HepG2 (cell line): ENCODE results near the gene SMYD2. TPM values are rescaled to one million over a fixed set of nuclear protein-coding genes. Genes with fewer than 3 reads are reported as not detected.

Source experiments
- CREB1 ChIP-seq, 2 experiments: fragments of 450-650 bp in 1 of 2; IDR thresholded peaks; 2 replicates each; pipeline ENCODE4 v1.6.1; 2016 to 2017; ENCODE audit warnings: control low read depth in 1 of 2, mild to moderate bottlenecking in 1 of 2, missing compliant biosample characterization in 1 of 2, missing genetic modification characterization in 1 of 2
- ELF1 ChIP-seq: sonication (generic); formaldehyde crosslinking; IDR thresholded peaks from 2 replicates; pipeline ENCODE4 v1.4.0; 2020; ENCODE audit warnings: missing genetic modification reagents
- GTF2F1 ChIP-seq: fragments of 150-350 bp; IDR thresholded peaks from 2 replicates; pipeline ENCODE4 v1.6.1; 2014; ENCODE audit warnings: low read length
- HMG20A ChIP-seq: IDR thresholded peaks from 2 replicates; pipeline ENCODE4 v1.6.1; 2016; ENCODE audit warnings: borderline replicate concordance
- JUND ChIP-seq: sonication (generic); formaldehyde crosslinking; IDR thresholded peaks from 2 replicates; pipeline ENCODE4 v1.8.0; 2022; ENCODE audit warnings: mild to moderate bottlenecking, missing genetic modification reagents
- MBNL3 ChIP-seq: fragments of 250-450 bp; sonication (Bioruptor Pico); conservative IDR thresholded peaks from 2 replicates; pipeline ENCODE4 v1.8.0; 2022; ENCODE audit warnings: mild to moderate bottlenecking, inconsistent platforms
- MTERF4 ChIP-seq: sonication (generic); formaldehyde crosslinking; IDR thresholded peaks from 2 replicates; pipeline ENCODE4 v1.8.0; 2023; ENCODE audit warnings: mild to moderate bottlenecking, missing genetic modification reagents
- MXI1 ChIP-seq: IDR thresholded peaks from 3 replicates; pipeline ENCODE4 v1.6.1; 2012; ENCODE audit warnings: low read depth, low read length, inconsistent platforms, borderline replicate concordance
- NR2F6 ChIP-seq, 2 experiments: IDR thresholded peaks; 2 replicates each; pipeline ENCODE4 v1.6.1; 2016; ENCODE audit warnings: antibody characterized with exemption in 1 of 2, mild to moderate bottlenecking in 1 of 2
- PHF21A ChIP-seq: sonication (generic); formaldehyde crosslinking; IDR thresholded peaks from 2 replicates; pipeline ENCODE4 v1.5.0; 2020; ENCODE audit warnings: mild to moderate bottlenecking, missing genetic modification reagents
- REXO4 ChIP-seq: sonication (generic); formaldehyde crosslinking; IDR thresholded peaks from 2 replicates; pipeline ENCODE4 v1.8.0; 2022; ENCODE audit warnings: missing genetic modification reagents, mild to moderate bottlenecking, borderline replicate concordance
- SMARCC2 ChIP-seq: fragments of 450-650 bp; IDR thresholded peaks from 2 replicates; pipeline ENCODE4 v1.6.1; 2017; ENCODE audit warnings: antibody characterized with exemption, mild to moderate bottlenecking
- SMARCE1 ChIP-seq: fragments of 450-650 bp; IDR thresholded peaks from 2 replicates; pipeline ENCODE4 v1.6.1; 2017; ENCODE audit warnings: borderline replicate concordance
- SOX13 ChIP-seq, 3 experiments: fragments of 450-650 bp in 1 of 3; sonication (generic) in 1 of 3; formaldehyde crosslinking in 1 of 3; IDR thresholded peaks in 2 of 3; conservative IDR thresholded peaks in 1 of 3; 2 replicates each; pipeline versions ENCODE4 v1.5.0 to v1.6.1; 2016 to 2020; ENCODE audit warnings: antibody characterized with exemption in 1 of 3, mild to moderate bottlenecking in 1 of 3, missing compliant biosample characterization in 1 of 3, missing genetic modification reagents in 1 of 3, moderate library complexity in 1 of 3
- ZBTB38 ChIP-seq: sonication (generic); formaldehyde crosslinking; IDR thresholded peaks from 2 replicates; pipeline ENCODE4 v1.5.1; 2020; ENCODE audit warnings: mild to moderate bottlenecking, missing genetic modification reagents
- ZBTB43 ChIP-seq: sonication (generic); formaldehyde crosslinking; conservative IDR thresholded peaks from 2 replicates; pipeline ENCODE4 v1.4.0; 2020; ENCODE audit warnings: missing genetic modification reagents
- ZBTB44 ChIP-seq: sonication (generic); formaldehyde crosslinking; IDR thresholded peaks from 2 replicates; pipeline ENCODE4 v1.4.0; 2020; ENCODE audit warnings: missing genetic modification reagents
- ZBTB8A ChIP-seq: sonication (generic); formaldehyde crosslinking; IDR thresholded peaks from 2 replicates; pipeline ENCODE4 v1.4.0; 2020; ENCODE audit warnings: mild to moderate bottlenecking, low read depth, missing genetic modification reagents, borderline replicate concordance
- ZMYM2 ChIP-seq: sonication (generic); formaldehyde crosslinking; IDR thresholded peaks from 2 replicates; pipeline ENCODE4 v1.8.0; 2022; ENCODE audit warnings: mild to moderate bottlenecking, missing genetic modification reagents
- ZNF20 ChIP-seq: sonication (generic); formaldehyde crosslinking; IDR thresholded peaks from 2 replicates; pipeline ENCODE4 v1.4.0; 2020; ENCODE audit warnings: mild to moderate bottlenecking, moderate library complexity, missing genetic modification reagents
- ZNF230 ChIP-seq: sonication (generic); formaldehyde crosslinking; IDR thresholded peaks from 2 replicates; pipeline ENCODE4 v1.4.0; 2020; ENCODE audit warnings: mild to moderate bottlenecking, missing genetic modification reagents
- ZNF274 ChIP-seq: sonication (generic); formaldehyde crosslinking; IDR thresholded peaks from 2 replicates; pipeline ENCODE4 v1.5.1; 2020; ENCODE audit warnings: mild to moderate bottlenecking, missing genetic modification reagents
- ZNF337 ChIP-seq: sonication (generic); formaldehyde crosslinking; IDR thresholded peaks from 2 replicates; pipeline ENCODE4 v1.5.1; 2020; ENCODE audit warnings: missing genetic modification reagents, low read depth, mild to moderate bottlenecking, borderline replicate concordance
- ZNF546 ChIP-seq: sonication (generic); formaldehyde crosslinking; conservative IDR thresholded peaks from 2 replicates; pipeline ENCODE4 v1.8.1; 2023; ENCODE audit warnings: mild to moderate bottlenecking, missing genetic modification reagents
- polyA plus RNA-seq, 8 experiments: library from polyadenylated mRNA; depleted of rRNA in 3 of 8; stranded (reverse) in 7 of 8; unstranded in 1 of 8; fragments of >200 nt; fragmentation: Illumina TruSeq in 4 of 8; extraction: Trizol in 4 of 8; gene quantifications; 2 replicates each; pipeline versions ENCODE4 v1.2.1 to v1.2.3, GENCODE V29; 2011 to 2016; ENCODE audit warnings: low read depth in 4 of 8, missing spikeins in 1 of 8, mixed read lengths in 1 of 8; ENCODE audit not compliant: insufficient read depth in 1 of 8
- total RNA-seq, 5 experiments: library from RNA; depleted of rRNA; stranded (reverse); fragments of >200 nt; fragmentation: Illumina TruSeq; extraction: Trizol; gene quantifications; 2 replicates each; pipeline ENCODE4 v1.2.3, GENCODE V29; 2016; ENCODE audit warnings: low read depth in 1 of 5
- TF ChIP-seq, protein P1 (sequence below): sonication (generic); formaldehyde crosslinking; IDR thresholded peaks from 2 replicates; pipeline ENCODE4 v1.5.1; 2020; ENCODE audit warnings: mild to moderate bottlenecking, missing genetic modification reagents, borderline replicate concordance

Gene SMYD2
- total and polyA plus RNA-seq, 2 of the 13 experiments (the other 11 are each of a cell fraction or from before 2014, with no cell fraction given) = 72.7 to 139 TPM

DNA sequence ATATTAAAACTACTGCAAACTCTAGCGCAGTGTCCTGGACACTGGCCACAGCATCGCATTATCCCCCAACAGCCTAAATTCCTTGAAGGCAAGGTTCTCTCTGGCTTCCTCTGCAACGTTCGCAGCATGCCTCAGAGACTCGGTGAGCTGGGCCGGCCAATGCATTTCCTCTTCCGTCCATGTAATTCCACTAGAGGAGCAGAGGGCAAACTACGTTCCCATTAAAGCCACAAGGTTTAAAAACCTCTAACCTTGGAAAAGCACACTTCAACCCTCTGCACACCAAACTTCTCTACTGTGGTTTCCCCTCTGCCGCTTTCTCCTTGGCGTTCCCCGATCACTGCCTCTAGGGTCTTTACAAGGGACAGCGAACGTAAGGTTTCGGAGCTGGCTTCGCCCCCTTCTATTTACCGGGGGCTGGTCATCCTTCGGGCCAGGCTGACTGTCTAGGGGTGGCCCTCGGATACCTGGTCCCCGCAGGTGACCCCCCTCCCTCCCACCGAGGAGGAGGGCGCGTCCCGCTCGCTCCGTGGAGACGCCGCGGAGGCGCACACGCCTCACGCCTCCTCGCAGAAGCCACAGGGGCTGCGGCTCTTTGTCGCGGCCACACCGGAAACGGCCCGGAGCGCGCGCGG is 456 bp upstream of the SMYD2 start (continued):
- TF ChIP-seq SMARCE1 (no peak), NR2F6 (IDR thresholded peaks at IDR 0.05) (0 out of 2 replicates have a peak, but pooled peaks have one; percentile 25), NR2F6 (CRISPR knock-in tag; IDR thresholded peaks at IDR 0.05) (0 out of 2 replicates have a peak, but pooled peaks have one; percentile 13), MBNL3 (CRISPR knock-in tag) (no peak), REXO4 (no peak), JUND (CRISPR knock-in tag) (no peak), SMARCC2 (no peak), ZNF20 (CRISPR knock-in tag) (no peak), PHF21A (CRISPR knock-in tag) (peak; percentile 26), ZNF546 (CRISPR knock-in tag) (0 out of 2 replicates have a peak, but pooled peaks have one; percentile 23), CREB1 (IDR thresholded peaks at IDR 0.05) (no peak), CREB1 (CRISPR knock-in tag; IDR thresholded peaks at IDR 0.05) (no peak), ZBTB38 (no peak), ZNF274 (CRISPR knock-in tag) (peak; percentile 92), GTF2F1 (no peak), SOX13 (IDR thresholded peaks at IDR 0.05) (no peak), SOX13 (CRISPR knock-in tag; conservative IDR thresholded peaks at IDR 0.05 in 1 of 2, IDR thresholded peaks at IDR 0.05 in 1 of 2) (peak in 1 of 2 experiments; percentile 31; a peak in 2 of 4 replicates), ZMYM2 (CRISPR knock-in tag) (no peak), ZBTB44 (no peak), ELF1 (CRISPR knock-in tag) (0 out of 2 replicates have a peak, but pooled peaks have one; percentile 39), ZNF230 (CRISPR knock-in tag) (peak; percentile 74; the same call in 1 of the 2 replicates), ZBTB8A (no peak), MTERF4 (CRISPR knock-in tag) (no peak), HMG20A (CRISPR knock-in tag) (no peak), ZBTB43 (CRISPR knock-in tag) (0 out of 2 replicates have a peak, but pooled peaks have one; percentile 47), MXI1 (no peak), ZNF337 (CRISPR knock-in tag) (no peak)
- TF ChIP-seq, protein P1, sequence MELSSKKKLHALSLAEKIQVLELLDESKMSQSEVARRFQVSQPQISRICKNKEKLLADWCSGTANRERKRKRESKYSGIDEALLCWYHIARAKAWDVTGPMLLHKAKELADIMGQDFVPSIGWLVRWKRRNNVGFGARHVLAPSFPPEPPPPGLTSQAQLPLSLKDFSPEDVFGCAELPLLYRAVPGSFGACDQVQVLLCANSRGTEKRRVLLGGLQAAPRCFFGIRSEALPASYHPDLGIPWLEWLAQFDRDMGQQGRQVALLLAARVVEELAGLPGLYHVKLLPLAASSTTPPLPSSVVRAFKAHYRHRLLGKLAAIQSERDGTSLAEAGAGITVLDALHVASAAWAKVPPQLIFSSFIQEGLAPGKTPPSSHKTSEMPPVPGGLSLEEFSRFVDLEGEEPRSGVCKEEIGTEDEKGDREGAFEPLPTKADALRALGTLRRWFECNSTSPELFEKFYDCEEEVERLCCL (CRISPR knock-in tag) = no peak
